Trophoblast cell (in vitro differentiated cells and primary cell): ENCODE results near the gene CFLAR.

ENCODE experiments used
- DNase-seq, 2 donors: peaks; one replicate each; pipeline ENCODE4 v3.0.0-alpha.2; 2016
- H2AFZ ChIP-seq: 2 replicates; pipeline ENCODE4 v1.6.1; 2013; ENCODE audit warnings: low read length, moderate library complexity, mild to moderate bottlenecking; ENCODE audit not compliant: insufficient read depth, poor library complexity
- H2AK5ac ChIP-seq: 2 replicates; pipeline ENCODE4 v1.6.1; 2013; ENCODE audit warnings: mild to moderate bottlenecking, low read length
- H2BK120ac ChIP-seq: 2 replicates; pipeline ENCODE4 v1.6.1; 2013; ENCODE audit warnings: low read length, mild to moderate bottlenecking, moderate library complexity; ENCODE audit not compliant: insufficient read depth, poor library complexity
- H2BK12ac ChIP-seq: 2 replicates; pipeline ENCODE4 v1.6.1; 2013; ENCODE audit warnings: mild to moderate bottlenecking, low read length, moderate library complexity
- H2BK5ac ChIP-seq: 2 replicates; pipeline ENCODE4 v1.6.1; 2013; ENCODE audit warnings: low read length, low read depth, moderate library complexity, mild to moderate bottlenecking; ENCODE audit not compliant: poor library complexity
- H3K14ac ChIP-seq: 2 replicates; pipeline ENCODE4 v1.6.1; 2013; ENCODE audit warnings: mild to moderate bottlenecking, low read length
- H3K18ac ChIP-seq: 2 replicates; pipeline ENCODE4 v1.6.1; 2013; ENCODE audit warnings: mild to moderate bottlenecking, low read length
- H3K23ac ChIP-seq: 2 replicates; pipeline ENCODE4 v1.6.1; 2013; ENCODE audit warnings: low read length
- H3K27ac ChIP-seq: 2 replicates; pipeline ENCODE4 v1.5.1; 2013; ENCODE audit warnings: low read depth, mild to moderate bottlenecking, inconsistent platforms, low read length, moderate library complexity
- H3K27me3 ChIP-seq: 2 replicates; pipeline ENCODE4 v1.6.1; 2013; ENCODE audit warnings: inconsistent platforms, mild to moderate bottlenecking, low read length, moderate library complexity; ENCODE audit not compliant: insufficient read depth
- H3K36me3 ChIP-seq, 2 experiments: 1 replicate in 1 of 2; 2 replicates in 1 of 2; pipeline ENCODE4 v1.6.1; 2013; ENCODE audit warnings: low read length in 2 of 2, mild to moderate bottlenecking in 2 of 2, moderate library complexity in 1 of 2; ENCODE audit not compliant: insufficient read depth in 2 of 2, control insufficient read depth in 1 of 2
- H3K4ac ChIP-seq: 2 replicates; pipeline ENCODE4 v1.6.1; 2013; ENCODE audit warnings: low read depth, mild to moderate bottlenecking, low read length, moderate library complexity
- H3K4me1 ChIP-seq, 2 experiments: 1 replicate in 1 of 2; 2 replicates in 1 of 2; pipeline ENCODE4 v1.6.1; 2013; ENCODE audit warnings: low read length in 2 of 2, mild to moderate bottlenecking in 2 of 2, moderate library complexity in 1 of 2; ENCODE audit not compliant: insufficient read depth in 2 of 2, control insufficient read depth in 1 of 2
- H3K4me2 ChIP-seq: 2 replicates; pipeline ENCODE4 v1.6.1; 2013; ENCODE audit warnings: inconsistent platforms, mild to moderate bottlenecking, low read length, moderate library complexity
- H3K4me3 ChIP-seq: 2 replicates; pipeline ENCODE4 v1.5.1; 2013; ENCODE audit warnings: mild to moderate bottlenecking, low read depth, low read length, inconsistent platforms
- H3K79me1 ChIP-seq: one replicate; pipeline ENCODE4 v1.6.1; 2013; ENCODE audit warnings: low read length
- H3K79me2 ChIP-seq: 2 replicates; pipeline ENCODE4 v1.6.1; 2013; ENCODE audit warnings: low read length, mild to moderate bottlenecking; ENCODE audit not compliant: control insufficient read depth, insufficient read depth, poor library complexity
- H3K9ac ChIP-seq: 2 replicates; pipeline ENCODE4 v1.6.1; 2013; ENCODE audit warnings: mild to moderate bottlenecking, low read length
- H3K9me3 ChIP-seq: 2 replicates; pipeline ENCODE4 v1.6.1; 2013; ENCODE audit warnings: low read depth, mild to moderate bottlenecking, control low read depth, inconsistent platforms, low read length; ENCODE audit not compliant: insufficient read depth
- H4K12ac ChIP-seq: 2 replicates; pipeline ENCODE4 v1.6.1; 2013; ENCODE audit warnings: low read depth, mild to moderate bottlenecking, low read length, moderate library complexity
- H4K8ac ChIP-seq: 2 replicates; pipeline ENCODE4 v1.6.1; 2013; ENCODE audit warnings: low read depth, mild to moderate bottlenecking, low read length, moderate library complexity
- H4K91ac ChIP-seq: one replicate; pipeline ENCODE4 v1.6.1; 2013; ENCODE audit warnings: low read depth, mild to moderate bottlenecking, low read length, moderate library complexity
- WGBS: extraction: QIAGEN DNeasy Blood & Tissue Kit; methylation state at CpG from one replicate; pipeline ENCODE4 v1.1.7; 2013; ENCODE audit warnings: missing lambda C conversion rate; ENCODE audit not compliant: insufficient read length, insufficient coverage; ENCODE audit errors: extremely low coverage; 5-methylcytosine and 5-hydroxymethylcytosine counted together

The CFLAR gene

DNA sequence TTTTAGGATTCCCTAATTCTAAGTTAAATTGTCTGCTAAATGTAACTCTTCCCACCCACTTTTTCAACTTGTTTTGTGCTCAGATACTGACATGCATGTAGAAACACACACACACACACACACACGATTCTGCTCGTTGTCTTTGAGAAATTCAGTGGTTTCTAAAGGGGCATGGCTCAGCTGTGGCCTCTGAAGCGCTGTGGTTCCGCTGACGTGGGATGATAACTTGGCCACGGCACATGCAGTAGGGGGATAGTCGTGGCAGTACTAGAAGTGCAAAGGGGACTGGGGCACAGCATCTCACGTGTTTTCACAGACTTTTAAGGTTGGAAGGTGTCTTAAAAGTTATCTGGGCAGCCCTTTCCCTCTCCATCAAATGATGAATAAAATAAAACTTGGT is 85.4 kb downstream of the CFLAR start:
- no CpG with 5 or more reads among the region's 8 CpGs for WGBS
- no peak overlapping the region for H3K9ac ChIP-seq
- no peaks in the 10 kb centered on the region for H3K27me3 ChIP-seq
- no peaks in the 10 kb centered on the region for H3K79me1 ChIP-seq
- no peak overlapping the region for H3K14ac ChIP-seq
- H4K8ac ChIP-seq = no peak overlapping the region
- no peak overlapping the region for H4K91ac ChIP-seq
- H3K4ac ChIP-seq = no peak overlapping the region
- H3K36me3 ChIP-seq = no peaks in the 10 kb centered on the region
- H2BK120ac ChIP-seq = no peak overlapping the region
- H2AFZ ChIP-seq = no peak overlapping the region
- no peak overlapping the region for H3K18ac ChIP-seq
- H2BK12ac ChIP-seq = no peak overlapping the region
- H3K27ac ChIP-seq = no peak overlapping the region
- no peak overlapping the region for H3K4me2 ChIP-seq
- no peak for DNase-seq
- H3K4me3 ChIP-seq = no peak overlapping the region
- H2BK5ac ChIP-seq = no peak overlapping the region
- no peak overlapping the region for H2AK5ac ChIP-seq
- no peaks in the 10 kb centered on the region for H3K79me2 ChIP-seq
- no peak overlapping the region for H4K12ac ChIP-seq
- no peak overlapping the region for H3K23ac ChIP-seq
- no peaks in the 10 kb centered on the region for H3K4me1 ChIP-seq
- no peaks in the 10 kb centered on the region for H3K9me3 ChIP-seq

DNA sequence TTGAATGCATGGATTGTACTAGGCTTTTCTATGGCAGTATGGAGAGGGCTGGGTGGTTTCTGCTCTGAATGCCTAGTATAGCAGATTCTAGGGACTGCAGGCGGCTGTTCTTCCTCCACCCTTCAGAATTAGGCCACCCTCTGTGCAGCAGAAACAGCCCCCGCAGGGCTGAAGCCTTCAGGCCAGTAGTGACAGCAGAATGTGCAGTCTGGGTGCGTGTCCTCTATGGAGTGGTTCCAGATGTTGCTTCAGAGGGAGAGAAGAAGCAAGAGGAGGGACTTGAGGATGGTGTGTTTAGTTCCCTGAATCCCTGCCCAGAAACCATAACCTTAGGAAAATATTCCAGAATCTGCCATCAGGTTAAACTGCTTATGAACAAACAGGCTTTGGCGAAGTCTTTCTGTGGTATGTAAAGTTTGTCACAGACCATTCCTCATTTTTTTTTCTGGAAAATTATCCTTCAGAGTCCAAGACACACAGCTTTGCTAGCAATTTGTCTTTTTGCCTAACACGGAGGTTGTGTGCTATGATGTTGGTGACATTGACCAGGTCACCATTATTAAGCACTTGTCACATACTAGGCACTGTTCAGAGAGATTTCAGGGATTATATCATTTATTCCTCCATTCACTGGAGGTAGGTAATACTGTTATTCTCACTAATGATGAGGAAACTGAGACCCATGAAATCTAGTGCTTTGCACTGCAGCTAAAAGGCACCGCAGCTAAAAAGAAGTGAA is 88.1 kb downstream of the CFLAR start:
- Histone ChIP-seq H3K23ac (no peak overlapping the region), H4K12ac (no peak overlapping the region), H2AFZ (no peak overlapping the region), H2BK12ac (no peak overlapping the region), H3K79me1 (no peaks in the 10 kb centered on the region), H2BK5ac (no peak overlapping the region), H3K27ac (no peak overlapping the region), H3K9me3 (no peaks in the 10 kb centered on the region), H3K36me3 (no peaks in the 10 kb centered on the region), H3K79me2 (no peaks in the 10 kb centered on the region), H2BK120ac (no peak overlapping the region), H3K4me3 (no peak overlapping the region), H3K4me1 (no peaks in the 10 kb centered on the region), H4K8ac (no peak overlapping the region), H3K4me2 (no peak overlapping the region), H3K27me3 (no peaks in the 10 kb centered on the region), H2AK5ac (no peak overlapping the region), H3K4ac (no peak overlapping the region), H3K9ac (no peak overlapping the region), H3K18ac (no peak overlapping the region), H4K91ac (no peak overlapping the region), H3K14ac (no peak overlapping the region)
- DNase-seq = no peak
- WGBS = no CpG with 5 or more reads among the region's 6 CpGs

DNA sequence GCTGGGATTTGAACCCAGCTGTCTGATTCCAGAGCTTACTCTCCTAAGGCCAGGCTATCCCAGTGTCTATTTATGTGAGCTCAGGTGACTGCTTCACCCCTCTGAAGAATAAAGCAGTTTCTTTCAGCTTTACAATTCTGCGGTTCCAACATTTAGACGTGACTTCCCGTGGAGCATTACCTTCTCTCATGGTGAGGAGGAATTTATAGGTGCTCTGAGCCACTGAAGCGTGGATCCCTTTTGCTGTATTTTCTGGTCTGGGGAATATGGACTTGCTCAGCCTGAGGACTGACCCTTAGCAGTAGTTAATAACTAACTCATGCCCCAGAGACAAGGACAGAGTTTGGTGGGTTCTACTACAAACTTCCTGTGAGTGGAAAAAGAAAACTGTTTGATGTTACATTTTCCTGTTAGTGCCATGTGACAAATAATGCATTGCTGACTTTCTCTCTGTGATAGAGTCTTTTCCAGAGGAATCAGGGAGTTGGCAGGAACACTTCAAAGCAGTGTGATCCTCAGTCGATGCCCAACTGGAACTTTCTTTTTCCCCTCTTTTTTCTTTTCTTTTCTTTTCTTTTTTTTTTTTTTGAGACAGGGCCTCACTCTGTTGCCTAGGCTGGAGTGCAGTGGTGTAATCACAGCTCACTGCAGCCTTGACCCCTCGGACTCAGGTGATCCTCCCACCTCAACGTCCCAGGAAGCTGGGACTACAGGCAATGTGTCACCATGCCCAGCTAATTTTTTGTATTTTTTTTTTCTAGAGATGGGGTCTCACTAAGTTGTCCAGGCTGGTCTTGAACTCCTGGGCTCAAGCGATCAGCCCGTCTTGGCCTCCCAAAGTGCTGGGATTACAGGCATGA is 88.9 kb downstream of the CFLAR start:
- Histone ChIP-seq H3K9me3 (no peaks in the 10 kb centered on the region), H3K27ac (no peak overlapping the region), H3K4me1 (no peaks in the 10 kb centered on the region), H3K14ac (no peak overlapping the region), H3K79me2 (no peaks in the 10 kb centered on the region), H4K12ac (no peak overlapping the region), H4K91ac (no peak overlapping the region), H2BK12ac (no peak overlapping the region), H2BK5ac (no peak overlapping the region), H3K36me3 (no peaks in the 10 kb centered on the region), H3K79me1 (no peaks in the 10 kb centered on the region), H2AK5ac (no peak overlapping the region), H3K4ac (no peak overlapping the region), H2BK120ac (no peak overlapping the region), H3K4me2 (no peak overlapping the region), H3K18ac (no peak overlapping the region), H3K9ac (no peak overlapping the region), H3K4me3 (no peak overlapping the region), H4K8ac (no peak overlapping the region), H3K23ac (no peak overlapping the region), H3K27me3 (no peaks in the 10 kb centered on the region), H2AFZ (no peak overlapping the region)
- DNase-seq = no peak
- WGBS = no CpG with 5 or more reads among the region's 9 CpGs

DNA sequence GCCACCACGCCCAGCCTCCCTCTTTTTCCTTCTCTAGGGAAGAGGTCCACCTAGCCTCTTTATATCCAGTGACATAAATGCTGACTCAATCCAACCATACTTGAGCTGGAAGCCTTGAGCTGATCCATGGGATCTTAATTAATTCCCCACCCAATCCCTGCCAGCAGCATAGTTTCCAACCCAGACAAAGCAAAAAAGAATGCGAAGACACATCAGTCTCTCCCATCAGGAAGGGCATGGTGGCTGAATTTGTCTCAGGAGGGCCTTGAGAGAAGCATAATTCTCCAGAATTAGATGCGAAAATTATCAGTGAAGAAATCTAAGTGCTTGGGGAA is 89.5 kb downstream of the CFLAR start:
- whole genome bisulfite sequencing = no CpG with 5 or more reads among the region's 3 CpGs
- no peak overlapping the region for H4K8ac ChIP-seq
- no peak overlapping the region for H3K18ac ChIP-seq

More for the DNA sequence above, 89.5 kb downstream of the CFLAR start:
- no peak overlapping the region for H3K4me2 ChIP-seq
- H3K4ac ChIP-seq = no peak overlapping the region
- H3K14ac ChIP-seq = no peak overlapping the region
- H2BK120ac ChIP-seq = no peak overlapping the region
- H2BK5ac ChIP-seq = no peak overlapping the region
- no peak overlapping the region for H3K4me3 ChIP-seq
- H3K36me3 ChIP-seq = no peaks in the 10 kb centered on the region
- no peak overlapping the region for H2AFZ ChIP-seq
- no peak overlapping the region for H4K91ac ChIP-seq
- no peak overlapping the region for H3K23ac ChIP-seq
- H2AK5ac ChIP-seq = no peak overlapping the region
- DNase-seq = no peak
- no peaks in the 10 kb centered on the region for H3K79me2 ChIP-seq
- no peaks in the 10 kb centered on the region for H3K9me3 ChIP-seq
- no peaks in the 10 kb centered on the region for H3K4me1 ChIP-seq
- H3K27me3 ChIP-seq = no peaks in the 10 kb centered on the region
- H3K27ac ChIP-seq = no peak overlapping the region
- no peaks in the 10 kb centered on the region for H3K79me1 ChIP-seq
- no peak overlapping the region for H2BK12ac ChIP-seq
- no peak overlapping the region for H3K9ac ChIP-seq
- no peak overlapping the region for H4K12ac ChIP-seq
